HPDE6-E6E7 (cell line): ENCODE data around the gene BIVM.
"Not testable (repeated sequence)": the region's sequence is repeated elsewhere in the genome, so short reads cannot be mapped to it uniquely, and the experiment has no call there.

Source experiments
- DNase-seq: peaks from one replicate; pipeline ENCODE4 v3.0.0; 2011; ENCODE audit warnings: missing footprints; ENCODE audit errors: extremely low spot score

BIVM gene

GRCh38 chr13:102798581-102799425 is at the start of gene BIVM, which contains the start of gene POGLUT2:
BIVM (plus strand) TSS chr13:102799119; CDS start chr13:102807268, 8,149 bp downstream.
POGLUT2 (minus strand) TSS chr13:102798976; CDS start chr13:102798670, 306 bp downstream.
- peak; percentile 99 for DNase-seq

- DNase-seq, result no peak
Measured at GRCh38 chr13:102751886-102752285, 47.0 kb upstream of the BIVM start.

- DNase-seq, result no peak
Measured at GRCh38 chr13:102757006-102757405, 41.9 kb upstream of the BIVM start.

- no peak for DNase-seq
Measured at GRCh38 chr13:102758842-102759241, 40.1 kb upstream of the BIVM start.

GRCh38 chr13:102761071-102761470 is 37.8 kb upstream of the BIVM start:
- DNase-seq, result no peak

- DNase-seq, result no peak
Measured at GRCh38 chr13:102763741-102764140, 35.2 kb upstream of the BIVM start.

GRCh38 chr13:102768909-102769308 is 30.0 kb upstream of the BIVM start:
- DNase-seq, result no peak

- no peak for DNase-seq
Measured at GRCh38 chr13:102769679-102770078, 29.2 kb upstream of the BIVM start.

GRCh38 chr13:102770435-102770834 is 28.5 kb upstream of the BIVM start:
- no peak for DNase-seq

- no peak for DNase-seq
Measured at GRCh38 chr13:102771298-102772041, 27.4 kb upstream of the BIVM start.

GRCh38 chr13:102772042-102772425 is 26.9 kb upstream of the BIVM start:
- no peak for DNase-seq

GRCh38 chr13:102773441-102774213 is 25.3 kb upstream of the BIVM start, which contains the start of gene TEX30:
TEX30 (minus strand) TSS chr13:102773786; CDS start chr13:102770026, 3,760 bp downstream.
- peak; percentile 78 for DNase-seq

- DNase-seq, result no peak
Measured at GRCh38 chr13:102774214-102774568, 24.7 kb upstream of the BIVM start.

GRCh38 chr13:102774591-102775520 is 24.1 kb upstream of the BIVM start:
- DNase-seq, result no peak

- no peak for DNase-seq
Measured at GRCh38 chr13:102776271-102776670, 22.6 kb upstream of the BIVM start.

- no peak for DNase-seq
Measured at GRCh38 chr13:102777736-102778135, 21.2 kb upstream of the BIVM start.

- no peak for DNase-seq
Measured at GRCh38 chr13:102779436-102780159, 19.3 kb upstream of the BIVM start.

GRCh38 chr13:102780656-102781055 is 18.3 kb upstream of the BIVM start:
- DNase-seq, result not testable (repeated sequence)

GRCh38 chr13:102781591-102781990 is 17.3 kb upstream of the BIVM start:
- no peak for DNase-seq

- DNase-seq, result no peak
Measured at GRCh38 chr13:102784483-102784882, 14.4 kb upstream of the BIVM start.
